Activated CD8-positive, alpha-beta T cell treated with anti-CD3 and anti-CD28 coated beads, Interleukin-2, amount 10 ng/mL, durations not matched to agents 7 days and 5 days (primary cell): Measurements from ENCODE around the gene CMIP. TPM values are rescaled to one million over a fixed set of nuclear protein-coding genes. Genes with fewer than 3 reads are reported as not detected.

Experiments used
- ATAC-seq: fragments of 150-1000 bp; cut with Tn5 transposase; one replicate; pipeline ENCODE4 v1.10.0; 2021; ENCODE audit warnings: moderate library complexity
- CTCF ChIA-PET: fragments of 350-600 bp; sonication (Branson Sonifier 250); formaldehyde crosslinking; loops from one replicate; lab custom pipeline; 2021; ENCODE audit warnings: antibody characterized with exemption; lab: Charles Lee
- POLR2A ChIA-PET: fragments of 350-600 bp; sonication (Branson Sonifier 250); formaldehyde crosslinking; loops from one replicate; lab custom pipeline; 2021; ENCODE audit warnings: antibody characterized with exemption; lab: Charles Lee
- DNase-seq: peaks from one replicate; pipeline ENCODE4 v3.0.0-alpha.2; 2020
- H3K27ac Mint-ChIP-seq: one replicate; pipeline ENCODE4 v1.8.0; 2021; ENCODE audit warnings: mild to moderate bottlenecking, mixed read lengths
- H3K27me3 Mint-ChIP-seq: one replicate; pipeline ENCODE4 v1.8.0; 2021; ENCODE audit warnings: low read depth, mixed read lengths
- H3K36me3 Mint-ChIP-seq: one replicate; pipeline ENCODE4 v1.8.0; 2021; ENCODE audit warnings: low read depth, mixed read lengths
- H3K4me1 Mint-ChIP-seq: one replicate; pipeline ENCODE4 v1.8.0; 2021; ENCODE audit warnings: low read depth, mixed read lengths
- H3K4me3 Mint-ChIP-seq: one replicate; pipeline ENCODE4 v1.8.0; 2021; ENCODE audit warnings: mild to moderate bottlenecking, mixed read lengths
- H3K9me3 Mint-ChIP-seq: one replicate; pipeline ENCODE4 v1.8.0; 2022; ENCODE audit warnings: mixed read lengths; ENCODE audit not compliant: insufficient read depth
- total RNA-seq, 2 experiments: library from RNA; stranded (reverse); gene quantifications; one replicate each; pipeline ENCODE4 v1.2.3, GENCODE V29; 2021

The CMIP gene
- total RNA-seq, 2 experiments from 2014 or later: 62.5 to 70.4 TPM

DNA sequence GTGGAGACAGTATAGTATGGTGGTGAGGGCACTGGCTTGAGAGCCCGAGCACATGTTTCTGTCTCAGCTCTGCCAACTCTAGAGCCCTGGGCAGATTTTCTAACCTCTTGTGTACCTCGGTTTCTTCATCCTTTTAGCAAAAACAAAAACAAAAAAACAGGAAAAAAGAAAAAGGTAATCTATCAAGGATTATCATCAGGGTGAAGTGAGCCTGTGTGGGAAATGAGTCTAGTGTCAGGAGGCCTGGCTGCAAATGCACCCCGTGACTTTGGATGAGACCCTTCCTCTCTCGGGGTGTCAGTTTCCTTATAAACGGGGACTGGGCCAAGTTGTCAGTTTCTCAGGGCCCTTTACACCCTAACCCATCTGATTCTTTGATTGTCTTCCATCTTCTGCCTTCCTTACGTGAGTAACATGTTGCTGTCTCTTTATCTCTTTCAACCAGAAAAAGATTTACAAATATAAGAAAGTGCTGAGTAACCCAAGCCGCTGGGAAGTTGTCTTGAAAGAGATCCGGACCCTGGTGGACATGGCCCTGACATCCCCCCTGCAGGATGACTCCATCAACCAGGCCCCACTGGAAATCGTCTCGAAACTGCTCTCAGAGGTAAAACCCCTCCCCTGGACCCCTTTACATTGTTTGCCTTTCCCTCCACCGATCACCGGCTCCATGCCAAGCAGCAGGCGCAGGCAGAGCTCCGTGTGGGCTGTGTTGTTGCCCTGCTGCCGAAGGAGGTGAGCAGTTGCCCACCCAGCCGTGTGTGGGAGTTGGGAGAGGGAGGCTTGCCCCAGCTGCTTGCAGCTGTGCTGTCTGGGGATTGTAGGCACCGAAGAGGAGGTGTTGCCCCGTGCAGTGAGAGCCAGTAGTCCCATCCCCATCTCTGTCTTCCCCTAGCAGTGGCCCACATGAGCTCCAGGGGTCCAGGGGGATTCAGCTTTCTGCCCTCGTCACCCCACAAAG is 207.4 kb downstream of the CMIP start:
- H3K9me3 Mint-ChIP-seq: no peaks in the 10 kb centered on the region
- DNase-seq: no peak
- CTCF ChIA-PET: no interaction called here
- H3K4me3 Mint-ChIP-seq: no peak overlapping the region
- POLR2A ChIA-PET: no interaction called here
- H3K27me3 Mint-ChIP-seq: no peaks in the 10 kb centered on the region
- no peak for ATAC-seq
- H3K4me1 Mint-ChIP-seq: peaks cover 10% of the 10 kb centered on the region
- H3K36me3 Mint-ChIP-seq: peaks cover 7% of the 10 kb centered on the region
- H3K27ac Mint-ChIP-seq: no peak overlapping the region

DNA sequence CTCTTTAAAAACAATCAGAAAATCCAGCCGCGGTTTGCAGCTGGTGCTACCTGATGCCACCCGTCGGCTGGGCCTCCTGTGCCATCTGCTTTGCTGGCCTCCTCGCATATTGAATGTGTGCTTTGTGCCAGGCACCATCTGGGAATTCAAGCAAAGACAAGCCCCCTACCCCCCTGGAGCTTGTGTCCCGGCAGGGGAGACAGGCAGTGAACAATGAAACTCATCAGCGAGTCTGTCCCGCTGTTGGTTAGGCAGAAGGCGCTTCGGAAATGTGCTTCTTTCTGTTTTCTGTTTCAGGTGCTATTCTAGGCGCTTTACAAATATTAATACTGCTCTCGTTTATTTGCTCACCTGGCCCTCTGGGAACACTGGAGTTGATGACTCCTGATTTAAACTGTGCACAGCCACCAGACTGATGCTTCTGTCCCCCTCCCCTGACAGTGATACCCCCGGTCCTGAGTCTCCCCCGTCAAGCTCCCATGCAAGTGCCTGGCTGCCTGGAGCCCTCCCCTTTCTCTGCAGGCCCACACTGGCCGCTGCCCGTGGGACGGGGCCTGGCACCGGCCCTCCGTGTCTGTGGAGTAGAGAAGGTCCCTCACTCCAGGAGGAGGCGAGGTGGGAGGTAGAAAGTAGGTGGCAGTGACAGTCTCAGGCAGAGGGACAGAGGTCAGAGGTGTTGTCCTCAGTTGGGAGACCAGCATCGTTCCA is 208.3 kb downstream of the CMIP start:
- no peak overlapping the region for H3K27ac Mint-ChIP-seq
- ATAC-seq (no peak), DNase-seq (no peak)
- H3K36me3 Mint-ChIP-seq: peaks cover 13% of the 10 kb centered on the region
- no peak overlapping the region for H3K4me3 Mint-ChIP-seq
- peaks cover 5% of the 10 kb centered on the region for H3K4me1 Mint-ChIP-seq
- H3K27me3 Mint-ChIP-seq: no peaks in the 10 kb centered on the region
- ChIA-PET POLR2A (no interaction called here), CTCF (no interaction called here)
- H3K9me3 Mint-ChIP-seq: no peaks in the 10 kb centered on the region

DNA sequence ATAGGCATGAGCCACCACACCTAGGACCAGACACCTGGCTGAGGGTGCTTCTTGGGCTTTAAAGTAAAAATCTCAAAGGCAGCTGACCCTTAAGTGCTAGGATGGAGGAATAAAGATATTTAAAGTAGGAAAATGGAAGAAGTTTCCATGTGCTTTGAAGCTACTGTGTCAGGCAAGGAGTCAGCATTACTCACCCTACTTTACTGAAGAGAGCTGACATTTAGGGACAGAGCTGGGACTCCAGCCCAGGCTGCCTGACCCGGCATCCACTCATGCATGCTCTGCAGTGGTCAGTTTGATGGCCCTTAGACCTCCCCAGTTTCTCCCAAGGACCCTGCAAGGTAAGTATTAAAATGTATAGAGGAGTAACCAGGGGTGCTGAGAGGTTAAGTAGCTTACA is 209.7 kb downstream of the CMIP start:
- H3K36me3 Mint-ChIP-seq: peaks cover 20% of the 10 kb centered on the region
- DNase-seq: no peak
- H3K27ac Mint-ChIP-seq: no peak overlapping the region
- CTCF ChIA-PET: no interaction called here
- POLR2A ChIA-PET: no interaction called here
- peaks cover 2% of the 10 kb centered on the region for H3K4me1 Mint-ChIP-seq
- no peaks in the 10 kb centered on the region for H3K9me3 Mint-ChIP-seq
- no peak for ATAC-seq
- no peak overlapping the region for H3K4me3 Mint-ChIP-seq
- no peaks in the 10 kb centered on the region for H3K27me3 Mint-ChIP-seq

DNA sequence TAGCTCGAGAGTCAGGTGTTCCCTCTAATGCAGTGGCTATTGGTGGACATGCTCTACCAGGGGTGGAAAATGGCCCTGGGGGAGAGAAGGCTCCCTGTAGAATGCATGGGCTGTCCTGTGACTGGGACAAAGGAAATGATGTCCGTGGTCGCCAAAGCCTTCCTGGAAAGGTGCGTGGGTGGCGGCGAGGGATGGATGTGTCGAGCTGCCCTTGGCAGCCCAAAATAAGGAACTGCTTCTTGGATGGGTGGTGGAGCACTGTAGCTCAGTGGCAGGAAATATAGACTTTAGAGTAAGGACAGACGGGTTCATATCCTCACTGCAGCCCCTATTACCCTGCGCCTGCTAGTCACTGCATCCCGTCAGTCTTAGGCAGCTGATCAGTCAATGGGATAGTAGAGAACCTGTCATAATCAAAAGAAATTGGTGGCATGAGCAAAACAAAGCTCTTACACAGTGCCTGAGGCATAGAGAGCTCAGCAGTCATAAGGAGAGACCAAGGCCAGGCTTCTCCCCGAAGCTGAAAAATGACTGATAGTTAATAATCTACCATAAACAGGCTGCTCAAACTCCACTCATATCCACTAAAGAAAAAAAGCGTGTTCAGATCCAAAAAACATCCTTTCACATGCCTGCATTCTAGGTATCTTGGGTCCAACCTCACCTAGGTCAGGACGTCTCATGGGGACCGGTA is 211.0 kb downstream of the CMIP start:
- ChIA-PET POLR2A (no interaction called here), CTCF (no interaction called here)
- H3K4me3 Mint-ChIP-seq: no peak overlapping the region
- no peaks in the 10 kb centered on the region for H3K4me1 Mint-ChIP-seq
- no peak overlapping the region for H3K27ac Mint-ChIP-seq
- DNase-seq: no peak
- H3K27me3 Mint-ChIP-seq: no peaks in the 10 kb centered on the region
- H3K9me3 Mint-ChIP-seq: no peaks in the 10 kb centered on the region
- peaks cover 24% of the 10 kb centered on the region for H3K36me3 Mint-ChIP-seq
- no peak for ATAC-seq

DNA sequence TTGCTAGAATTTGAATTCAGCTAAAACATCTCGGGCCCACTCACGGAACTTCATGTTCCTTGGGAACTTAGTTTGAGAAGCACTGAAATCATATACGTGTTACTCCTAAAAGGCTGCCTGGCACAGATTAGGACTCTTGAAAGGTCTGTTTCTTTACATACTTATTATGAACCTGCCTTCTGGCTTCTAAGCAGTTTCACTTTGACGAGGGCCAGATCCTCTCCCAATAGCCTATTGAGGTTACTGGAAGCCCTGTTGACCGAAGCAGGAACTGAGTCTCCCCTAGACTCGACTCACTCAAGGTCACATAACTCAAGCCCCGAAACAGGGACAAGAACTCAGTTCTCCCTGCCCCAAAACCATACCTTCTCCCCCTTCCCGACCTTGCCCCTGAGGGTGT is 212.6 kb downstream of the CMIP start:
- no peak for DNase-seq
- no peaks in the 10 kb centered on the region for H3K27me3 Mint-ChIP-seq
- no peaks in the 10 kb centered on the region for H3K9me3 Mint-ChIP-seq
- CTCF ChIA-PET: no interaction called here
- no peak overlapping the region for H3K4me3 Mint-ChIP-seq
- H3K4me1 Mint-ChIP-seq: no peaks in the 10 kb centered on the region
- ATAC-seq: no peak
- peak overlapping the region; percentile 60 for H3K27ac Mint-ChIP-seq
- POLR2A ChIA-PET: no interaction called here
- H3K36me3 Mint-ChIP-seq: peaks cover 29% of the 10 kb centered on the region

DNA sequence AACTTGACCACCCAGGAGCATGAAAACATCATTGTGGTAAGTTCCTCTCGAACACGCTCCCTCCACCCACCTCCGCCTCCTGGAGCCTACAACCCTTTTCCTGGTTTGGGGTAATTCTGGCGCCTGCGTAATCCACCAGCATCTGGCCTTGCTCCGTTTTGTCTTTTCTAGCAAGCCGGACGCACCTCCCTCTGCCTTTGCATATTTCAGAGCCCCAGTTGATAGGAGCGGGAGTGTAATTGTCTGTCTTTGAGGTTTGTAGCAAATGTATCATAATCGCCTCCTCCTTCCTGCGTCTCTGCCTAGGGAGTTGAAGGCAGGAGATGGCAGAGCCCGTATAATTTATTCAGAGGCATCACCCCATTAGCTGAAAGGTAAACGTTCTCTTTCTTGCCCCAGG is 213.2 kb downstream of the CMIP start:
- ATAC-seq (no peak), DNase-seq (no peak)
- H3K27ac Mint-ChIP-seq: no peak overlapping the region
- no peaks in the 10 kb centered on the region for H3K4me1 Mint-ChIP-seq
- H3K4me3 Mint-ChIP-seq: no peak overlapping the region
- peaks cover 33% of the 10 kb centered on the region for H3K36me3 Mint-ChIP-seq
- H3K9me3 Mint-ChIP-seq: no peaks in the 10 kb centered on the region
- ChIA-PET POLR2A (no interaction called here), CTCF (interaction anchor here (0.7 kb wide), 1 partner anchor 23 kb away, joined by 3 read pairs; no protein-coding TSS in a partner anchor)
- no peaks in the 10 kb centered on the region for H3K27me3 Mint-ChIP-seq

DNA sequence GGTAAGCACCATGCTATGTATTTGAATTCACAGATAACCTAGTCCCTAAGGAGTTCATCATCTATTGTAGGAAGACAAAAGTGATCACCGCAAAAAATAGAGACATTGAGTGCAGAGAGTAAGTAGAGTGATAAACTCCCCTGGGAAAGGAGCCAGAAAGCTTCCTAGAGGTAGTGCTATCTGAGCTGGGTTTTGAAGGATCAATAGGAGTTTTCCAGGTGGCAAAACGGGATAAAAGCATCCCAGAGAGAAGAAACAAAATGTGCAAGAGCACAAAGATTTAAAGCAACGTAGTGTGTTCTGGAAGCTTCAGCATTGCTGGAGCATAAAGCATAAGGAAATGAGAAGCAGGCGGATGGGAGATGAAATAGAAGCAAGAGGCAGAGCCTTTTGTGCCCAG is 213.8 kb downstream of the CMIP start:
- ChIA-PET POLR2A (no interaction called here), CTCF (interaction anchor here (0.7 kb wide), 1 partner anchor 24 kb away, joined by 3 read pairs; no protein-coding TSS in a partner anchor)
- no peak overlapping the region for H3K4me3 Mint-ChIP-seq
- no peaks in the 10 kb centered on the region for H3K27me3 Mint-ChIP-seq
- peaks cover 37% of the 10 kb centered on the region for H3K36me3 Mint-ChIP-seq
- no peak for DNase-seq
- H3K9me3 Mint-ChIP-seq: no peaks in the 10 kb centered on the region
- H3K27ac Mint-ChIP-seq: no peak overlapping the region
- no peaks in the 10 kb centered on the region for H3K4me1 Mint-ChIP-seq
- no peak for ATAC-seq

DNA sequence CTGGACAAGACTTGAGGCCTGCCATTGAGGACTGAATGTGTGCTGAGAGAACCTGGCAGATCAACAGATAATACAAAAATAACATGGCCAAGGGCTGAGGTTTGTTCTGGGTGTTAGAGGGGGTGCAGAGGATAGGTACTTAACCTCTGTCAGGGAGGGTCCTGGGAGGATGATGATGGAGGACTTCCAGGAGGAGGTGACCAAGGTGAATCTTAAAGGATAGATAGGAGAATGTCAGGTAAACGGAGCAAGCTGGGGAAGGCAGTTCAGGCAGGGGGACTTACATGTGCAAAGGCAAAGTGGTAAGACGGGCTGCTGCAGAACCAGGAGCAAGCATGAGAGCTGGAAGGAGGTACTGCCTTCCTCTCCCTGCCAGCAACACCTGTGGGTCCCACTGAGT is 214.6 kb downstream of the CMIP start:
- Mint-ChIP-seq H3K36me3 (peaks cover 39% of the 10 kb centered on the region), H3K27ac (no peak overlapping the region), H3K4me1 (no peaks in the 10 kb centered on the region), H3K4me3 (no peak overlapping the region), H3K9me3 (no peaks in the 10 kb centered on the region), H3K27me3 (no peaks in the 10 kb centered on the region)
- CTCF ChIA-PET: no interaction called here
- DNase-seq (no peak), ATAC-seq (no peak)
- POLR2A ChIA-PET: no interaction called here

DNA sequence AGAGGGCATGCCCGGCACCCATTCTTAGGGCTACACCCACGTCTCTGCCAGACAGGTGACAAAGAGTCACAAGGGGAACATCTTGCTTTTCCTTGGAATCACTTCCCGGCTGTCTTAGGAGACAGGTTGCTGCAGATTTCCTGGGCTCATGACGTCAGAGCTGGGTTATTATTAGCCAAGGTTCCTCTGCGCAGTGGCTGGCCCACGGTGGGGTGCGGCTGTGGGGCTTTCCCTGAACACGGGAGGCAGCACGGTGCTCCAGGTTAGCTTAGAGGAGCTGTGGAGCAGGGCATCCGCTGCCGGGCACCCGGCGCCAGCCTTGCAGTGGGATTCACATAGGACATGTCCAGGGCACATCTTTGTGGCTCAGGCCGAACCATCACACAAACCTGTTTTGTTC is 216.5 kb downstream of the CMIP start:
- no peaks in the 10 kb centered on the region for H3K27me3 Mint-ChIP-seq
- no peak overlapping the region for H3K4me3 Mint-ChIP-seq
- no peak overlapping the region for H3K27ac Mint-ChIP-seq
- ChIA-PET POLR2A (no interaction called here), CTCF (no interaction called here)
- no peaks in the 10 kb centered on the region for H3K9me3 Mint-ChIP-seq
- H3K36me3 Mint-ChIP-seq: peaks cover 51% of the 10 kb centered on the region
- DNase-seq (no peak), ATAC-seq (no peak)
- H3K4me1 Mint-ChIP-seq: no peaks in the 10 kb centered on the region

DNA sequence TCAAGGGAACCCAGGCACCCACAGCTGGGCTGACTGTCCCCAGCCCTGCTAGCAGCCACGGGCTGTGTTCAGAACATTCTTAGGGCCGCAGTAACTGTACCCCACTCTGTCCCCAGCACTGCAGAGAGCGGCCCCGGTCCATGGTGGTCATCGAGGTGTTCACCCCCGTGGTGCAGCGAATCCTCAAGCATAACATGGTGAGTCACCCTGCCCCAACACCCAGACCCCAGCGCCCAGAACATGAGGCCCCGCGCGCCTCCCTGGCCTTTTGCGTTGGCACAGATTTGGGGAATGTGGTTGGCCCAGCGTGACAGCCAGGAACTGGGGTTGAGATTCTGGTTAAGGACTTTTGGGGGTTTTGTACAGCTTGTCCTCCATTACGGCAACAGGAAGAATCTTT is 219.5 kb downstream of the CMIP start:
- no peak overlapping the region for H3K27ac Mint-ChIP-seq
- POLR2A ChIA-PET: interaction anchor here (0.6 kb wide), 1 partner anchor 59 kb away, joined by 3 read pairs; no protein-coding TSS in a partner anchor
- ATAC-seq: no peak
- no peaks in the 10 kb centered on the region for H3K9me3 Mint-ChIP-seq
- CTCF ChIA-PET: no interaction called here
- no peak for DNase-seq
- no peak overlapping the region for H3K4me3 Mint-ChIP-seq
- H3K27me3 Mint-ChIP-seq: no peaks in the 10 kb centered on the region
- H3K36me3 Mint-ChIP-seq: peaks cover 43% of the 10 kb centered on the region
- H3K4me1 Mint-ChIP-seq: no peaks in the 10 kb centered on the region

DNA sequence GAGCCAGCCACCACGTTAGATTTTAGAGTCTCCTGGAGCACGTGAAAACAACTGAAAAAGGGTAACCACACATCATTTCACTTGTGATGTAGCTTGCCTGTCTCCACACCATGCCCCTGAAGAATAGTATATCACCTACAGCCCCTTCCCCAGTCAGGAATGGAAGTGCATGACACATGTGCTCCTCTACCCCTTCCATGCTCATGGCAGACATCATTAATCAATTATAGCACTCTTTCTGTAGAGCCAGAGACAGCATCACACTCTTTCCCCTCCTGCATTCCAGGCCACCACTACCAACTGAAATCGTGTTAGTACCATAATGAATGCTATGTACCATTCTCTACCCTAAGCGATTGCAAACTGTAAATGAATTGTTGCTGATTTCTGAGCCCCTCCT is 221.0 kb downstream of the CMIP start:
- H3K27ac Mint-ChIP-seq: no peak overlapping the region
- ChIA-PET POLR2A (no interaction called here), CTCF (no interaction called here)

DNA sequence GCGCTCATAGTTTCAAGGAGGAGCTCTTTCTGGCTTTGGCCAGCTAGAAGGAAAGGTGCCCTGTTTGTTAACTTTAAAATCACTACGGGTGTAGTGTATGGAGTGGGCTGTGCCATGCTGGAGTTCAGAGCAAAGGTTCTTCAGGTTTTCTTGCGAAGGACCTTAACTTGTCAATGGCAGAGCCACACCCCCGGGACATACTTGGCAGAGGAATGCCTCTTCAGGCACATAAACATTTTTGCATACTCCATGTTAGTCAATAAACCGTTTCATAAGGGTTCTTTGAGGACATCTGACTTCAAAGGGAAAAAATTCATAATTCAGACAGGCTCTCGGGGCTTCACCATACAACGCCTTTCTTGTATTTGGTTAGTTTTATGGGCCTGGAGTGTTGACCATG is 221.5 kb downstream of the CMIP start:
- H3K4me1 Mint-ChIP-seq: peaks cover 14% of the 10 kb centered on the region
- POLR2A ChIA-PET: no interaction called here
- H3K9me3 Mint-ChIP-seq: no peaks in the 10 kb centered on the region
- no peaks in the 10 kb centered on the region for H3K27me3 Mint-ChIP-seq
- ATAC-seq (no peak), DNase-seq (no peak)
- no peak overlapping the region for H3K4me3 Mint-ChIP-seq
- CTCF ChIA-PET: no interaction called here
- H3K36me3 Mint-ChIP-seq: peaks cover 48% of the 10 kb centered on the region
- no peak overlapping the region for H3K27ac Mint-ChIP-seq

More for the DNA sequence above, 221.0 kb downstream of the CMIP start:
- H3K36me3 Mint-ChIP-seq: peaks cover 44% of the 10 kb centered on the region
- ATAC-seq (no peak), DNase-seq (no peak)
- no peak overlapping the region for H3K4me3 Mint-ChIP-seq
- H3K27me3 Mint-ChIP-seq: no peaks in the 10 kb centered on the region
- peaks cover 9% of the 10 kb centered on the region for H3K4me1 Mint-ChIP-seq
- no peaks in the 10 kb centered on the region for H3K9me3 Mint-ChIP-seq
